Rectal smooth muscle tissue (tissue), 1 donor: Measurements from ENCODE around the gene MDP1.

Experiments
- H3K27ac ChIP-seq: one replicate; pipeline ENCODE4 v1.7.0; 2013; ENCODE audit warnings: low read depth, low read length, inconsistent platforms
- H3K27me3 ChIP-seq: one replicate; pipeline ENCODE4 v1.7.0; 2013; ENCODE audit warnings: low read length; ENCODE audit not compliant: control insufficient read depth, insufficient read depth
- H3K36me3 ChIP-seq: one replicate; pipeline ENCODE4 v1.7.0; 2013; ENCODE audit warnings: low read length; ENCODE audit not compliant: control insufficient read depth, insufficient read depth
- H3K4me1 ChIP-seq: one replicate; pipeline ENCODE4 v1.7.0; 2013; ENCODE audit warnings: low read length; ENCODE audit not compliant: control insufficient read depth, insufficient read depth
- H3K4me3 ChIP-seq: one replicate; pipeline ENCODE4 v1.7.0; 2013; ENCODE audit warnings: low read length
- H3K9ac ChIP-seq: one replicate; pipeline ENCODE4 v1.7.0; 2013; ENCODE audit warnings: low read length

MDP1 gene

DNA sequence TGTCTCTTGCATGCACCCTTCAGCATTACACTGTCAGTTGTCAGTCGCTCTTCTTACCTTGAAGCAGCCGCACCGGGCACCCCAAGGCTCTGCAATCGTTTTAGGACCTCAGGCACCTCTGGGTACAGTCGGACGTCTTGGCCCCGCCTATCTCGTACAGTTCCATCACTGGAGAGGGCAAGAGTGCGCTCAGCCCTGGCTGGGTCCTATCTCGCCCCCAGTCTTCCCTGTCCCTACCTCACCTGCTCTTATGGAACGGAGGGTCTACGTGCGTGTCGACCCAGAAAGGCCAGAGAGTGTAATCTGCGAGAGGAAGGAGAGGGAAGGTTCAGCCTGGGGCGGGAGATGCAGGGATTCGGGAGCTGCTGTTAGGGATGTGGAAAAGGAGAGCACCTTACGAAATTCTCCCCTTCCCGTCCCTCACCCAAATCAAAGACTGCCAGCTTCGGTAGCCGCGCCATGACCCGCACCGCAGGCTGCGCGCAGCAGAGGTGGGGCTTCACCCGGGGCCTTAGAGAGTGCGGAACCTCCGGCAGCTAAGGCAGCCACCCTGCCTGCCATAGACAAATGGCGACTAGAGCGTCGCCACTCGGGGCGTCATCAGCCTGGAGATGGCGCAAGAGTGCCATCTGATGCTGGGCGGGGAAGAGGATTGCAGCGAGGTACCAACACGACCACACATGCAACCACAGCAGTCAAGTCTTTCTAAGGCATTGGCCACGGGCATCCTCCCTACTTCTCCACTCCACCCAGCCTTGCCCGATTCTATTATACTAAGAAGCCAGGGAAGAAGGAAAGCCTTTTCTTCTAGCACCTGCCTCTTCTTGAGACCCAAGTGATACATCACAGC, at the start of gene MDP1:
Gene MDP1 (minus strand): TSS at position 572 of the 850 bp plus-strand sequence. CDS start 111 bp downstream, at position 461.
- H3K27ac ChIP-seq: peak within 1 kb of the TSS; percentile 84
- H3K4me3 ChIP-seq: peak within 1 kb of the TSS; percentile 80
- peak within 1 kb of the TSS; percentile 66 for H3K9ac ChIP-seq
- peaks cover 3% of the 10 kb centered on the region for H3K36me3 ChIP-seq
- no peaks in the 10 kb centered on the region for H3K27me3 ChIP-seq
- peaks cover 4% of the 10 kb centered on the region for H3K4me1 ChIP-seq

DNA sequence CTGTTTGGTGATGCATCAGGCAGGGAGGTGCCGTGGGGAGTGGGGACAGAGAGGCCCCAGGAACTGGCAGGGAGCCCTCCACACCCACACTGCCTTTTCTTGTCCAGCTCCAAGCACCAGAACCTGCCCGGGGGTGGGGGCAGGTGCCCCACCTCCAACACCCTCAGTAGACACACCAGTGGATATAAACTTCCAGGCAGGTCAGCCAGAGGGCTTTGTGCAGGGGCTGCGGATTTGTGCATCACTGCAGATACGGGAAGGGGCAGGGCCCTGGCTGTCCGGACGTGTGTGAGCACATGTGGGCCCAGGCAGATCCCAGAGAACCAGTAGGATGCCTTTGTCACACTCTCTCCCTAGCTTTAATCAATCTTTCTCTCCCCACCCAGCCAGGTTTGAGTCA, 48.4 kb upstream of the MDP1 start:
- Histone ChIP-seq H3K9ac (no peak overlapping the region), H3K4me3 (no peak overlapping the region), H3K27ac (no peak overlapping the region)

DNA sequence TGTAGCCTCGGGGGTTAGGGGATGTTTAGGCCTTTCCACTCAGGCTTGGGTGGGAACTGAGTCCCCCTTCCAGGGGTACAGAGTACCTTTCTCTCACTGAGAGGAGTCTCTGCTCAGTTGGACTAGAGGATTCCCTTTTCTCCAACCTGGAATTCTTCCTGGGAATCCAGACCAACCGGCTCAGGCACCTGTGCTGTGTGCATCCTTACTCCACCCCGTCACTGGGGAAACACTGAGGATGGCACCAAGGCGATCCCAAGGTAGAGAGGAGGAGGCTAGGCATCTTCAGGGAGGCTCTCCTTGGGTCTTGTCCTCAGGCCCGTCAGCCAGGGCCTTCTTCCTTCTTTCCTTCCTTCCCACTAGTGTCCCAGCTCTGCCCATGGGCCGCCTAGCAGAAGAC, 48.0 kb upstream of the MDP1 start:
- no peak overlapping the region for H3K4me3 ChIP-seq
- no peaks in the 10 kb centered on the region for H3K36me3 ChIP-seq
- H3K27ac ChIP-seq: no peak overlapping the region

More for the DNA sequence above, 48.4 kb upstream of the MDP1 start:
- Histone ChIP-seq H3K27me3 (no peaks in the 10 kb centered on the region), H3K4me1 (no peaks in the 10 kb centered on the region), H3K36me3 (no peaks in the 10 kb centered on the region)

DNA sequence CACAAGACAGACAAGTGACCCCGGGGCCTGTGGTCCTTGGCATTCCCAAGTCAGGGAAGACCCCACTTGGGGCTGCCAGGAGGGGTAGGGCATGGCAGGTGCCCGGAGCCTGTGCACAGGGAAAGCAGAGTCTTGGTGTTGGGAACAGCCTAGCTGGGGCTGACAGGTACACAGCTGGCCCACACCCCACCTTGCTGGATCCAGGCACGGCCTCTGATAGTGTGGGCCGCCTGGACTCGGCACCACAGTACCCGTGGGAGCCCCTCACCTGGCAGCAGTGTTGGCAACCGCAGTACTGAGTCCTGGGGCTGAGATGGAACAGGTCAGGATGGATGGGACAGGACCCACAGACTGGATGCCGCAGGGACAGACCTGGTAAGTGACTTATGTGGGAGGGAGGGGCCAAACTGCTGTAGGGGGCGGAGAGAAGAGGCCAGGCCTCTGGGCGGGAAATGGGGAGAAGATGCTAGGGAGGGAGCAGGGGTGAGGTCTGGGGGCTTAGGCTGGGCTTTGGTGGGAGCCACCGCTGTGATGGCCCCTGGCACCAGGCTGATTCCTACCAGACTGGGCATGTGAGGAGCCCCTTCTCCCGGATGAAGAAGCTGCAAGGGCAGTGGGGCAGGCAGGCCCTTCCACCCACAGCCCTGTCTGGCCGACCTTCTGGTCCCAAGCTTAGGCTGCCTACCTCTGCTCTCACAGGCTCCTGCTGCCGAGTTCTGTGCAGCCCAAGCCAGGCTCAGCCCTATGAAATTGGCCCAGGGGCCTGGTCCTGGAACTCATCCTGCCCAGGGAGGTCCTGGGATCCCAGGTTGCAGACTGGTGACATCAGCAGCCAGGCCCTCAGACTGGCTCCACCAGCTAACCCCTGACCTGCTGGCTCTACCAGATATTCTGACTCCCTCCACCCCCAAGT, 47.2 kb upstream of the MDP1 start, which contains the start of gene TGM1:
Gene TGM1 (minus strand): TSS at position 357 of the 913 bp plus-strand sequence. CDS start 825 bp downstream, outside the sequence.
- Histone ChIP-seq H3K36me3 (no peaks in the 10 kb centered on the region), H3K9ac (no peak within 1 kb of the TSS), H3K4me1 (no peaks in the 10 kb centered on the region), H3K27ac (no peak within 1 kb of the TSS), H3K4me3 (no peak within 1 kb of the TSS), H3K27me3 (no peaks in the 10 kb centered on the region)

More for the DNA sequence above, 48.0 kb upstream of the MDP1 start:
- H3K9ac ChIP-seq: no peak overlapping the region
- no peaks in the 10 kb centered on the region for H3K4me1 ChIP-seq
- no peaks in the 10 kb centered on the region for H3K27me3 ChIP-seq

DNA sequence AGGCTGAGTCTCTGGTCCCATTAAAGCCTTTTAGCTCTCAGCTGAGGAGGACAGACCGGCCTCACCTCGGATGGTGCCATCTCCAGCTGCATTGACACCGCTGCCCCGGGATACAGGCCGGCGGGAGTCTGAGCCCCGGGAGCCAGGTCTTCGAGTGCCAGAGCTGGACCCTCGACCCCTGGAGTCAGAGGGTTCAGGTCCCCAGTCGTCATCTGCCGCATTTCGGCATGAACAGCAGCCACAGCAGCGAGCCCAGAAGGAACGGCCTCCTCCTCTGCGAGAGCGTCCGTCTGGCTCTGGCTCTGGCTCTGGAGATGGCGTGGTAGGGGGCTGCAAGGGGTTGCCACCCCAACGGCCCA, 46.1 kb upstream of the MDP1 start:
- no peaks in the 10 kb centered on the region for H3K27me3 ChIP-seq
- no peaks in the 10 kb centered on the region for H3K36me3 ChIP-seq
- no peak overlapping the region for H3K9ac ChIP-seq
- no peaks in the 10 kb centered on the region for H3K4me1 ChIP-seq
- no peak overlapping the region for H3K4me3 ChIP-seq
- no peak overlapping the region for H3K27ac ChIP-seq

DNA sequence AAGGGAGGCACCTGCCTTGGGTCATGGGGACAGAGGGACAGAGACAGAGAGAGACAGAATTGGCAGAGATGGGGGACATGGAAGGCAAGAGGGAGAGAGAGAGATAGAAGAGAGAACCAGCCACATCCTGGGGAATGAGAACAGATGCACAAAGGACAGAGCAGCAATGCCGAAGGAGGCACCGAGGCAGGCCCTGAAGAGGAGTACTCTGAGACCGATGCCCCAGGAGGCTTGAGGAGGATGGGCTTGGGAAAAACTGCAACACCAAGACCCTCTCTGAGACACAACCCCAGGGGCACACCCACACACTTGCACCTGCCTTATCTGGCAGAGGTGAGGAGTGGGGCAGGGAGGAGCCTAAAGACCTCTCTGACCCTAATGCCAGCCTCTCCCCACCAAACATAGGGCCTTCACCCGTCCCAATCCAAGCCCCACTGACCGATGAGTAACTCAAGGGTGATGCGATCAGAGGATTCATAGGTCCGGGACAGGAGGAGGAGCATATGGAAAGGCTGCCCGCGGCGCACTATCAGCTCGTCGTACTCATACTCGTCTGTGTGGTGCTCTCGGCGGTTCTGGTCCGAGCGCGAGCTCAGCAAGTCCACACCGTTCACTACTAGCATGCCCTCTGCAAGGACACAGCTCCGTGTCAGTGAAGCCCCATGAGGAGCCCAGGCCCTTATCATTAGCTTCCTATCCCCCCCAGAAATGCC, 45.5 kb upstream of the MDP1 start:
- H3K4me1 ChIP-seq: no peaks in the 10 kb centered on the region
- no peaks in the 10 kb centered on the region for H3K36me3 ChIP-seq
- H3K4me3 ChIP-seq: no peak overlapping the region
- H3K27ac ChIP-seq: no peak overlapping the region
- H3K9ac ChIP-seq: no peak overlapping the region
- H3K27me3 ChIP-seq: no peaks in the 10 kb centered on the region

DNA sequence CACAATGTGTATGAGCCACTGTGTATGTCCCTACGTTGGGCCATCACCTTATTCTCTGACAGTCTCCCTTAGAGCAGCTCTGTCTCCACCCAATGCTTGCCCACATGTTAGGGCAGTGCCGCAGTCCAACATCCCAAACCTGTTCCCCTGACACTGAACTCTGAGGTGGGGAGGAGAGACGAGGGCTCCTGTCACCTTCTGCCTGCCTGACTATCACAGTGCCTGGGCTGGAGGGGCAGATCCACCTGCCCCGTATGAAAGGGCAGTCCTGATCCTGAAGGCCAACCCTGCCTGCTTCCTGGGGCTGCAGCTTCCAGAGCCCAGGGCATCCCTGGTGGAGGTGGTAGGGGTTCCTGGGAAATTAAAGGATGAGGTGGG, 44.9 kb upstream of the MDP1 start:
- Histone ChIP-seq H3K4me3 (no peak overlapping the region), H3K36me3 (no peaks in the 10 kb centered on the region), H3K27ac (no peak overlapping the region), H3K4me1 (no peaks in the 10 kb centered on the region), H3K27me3 (no peaks in the 10 kb centered on the region), H3K9ac (no peak overlapping the region)

DNA sequence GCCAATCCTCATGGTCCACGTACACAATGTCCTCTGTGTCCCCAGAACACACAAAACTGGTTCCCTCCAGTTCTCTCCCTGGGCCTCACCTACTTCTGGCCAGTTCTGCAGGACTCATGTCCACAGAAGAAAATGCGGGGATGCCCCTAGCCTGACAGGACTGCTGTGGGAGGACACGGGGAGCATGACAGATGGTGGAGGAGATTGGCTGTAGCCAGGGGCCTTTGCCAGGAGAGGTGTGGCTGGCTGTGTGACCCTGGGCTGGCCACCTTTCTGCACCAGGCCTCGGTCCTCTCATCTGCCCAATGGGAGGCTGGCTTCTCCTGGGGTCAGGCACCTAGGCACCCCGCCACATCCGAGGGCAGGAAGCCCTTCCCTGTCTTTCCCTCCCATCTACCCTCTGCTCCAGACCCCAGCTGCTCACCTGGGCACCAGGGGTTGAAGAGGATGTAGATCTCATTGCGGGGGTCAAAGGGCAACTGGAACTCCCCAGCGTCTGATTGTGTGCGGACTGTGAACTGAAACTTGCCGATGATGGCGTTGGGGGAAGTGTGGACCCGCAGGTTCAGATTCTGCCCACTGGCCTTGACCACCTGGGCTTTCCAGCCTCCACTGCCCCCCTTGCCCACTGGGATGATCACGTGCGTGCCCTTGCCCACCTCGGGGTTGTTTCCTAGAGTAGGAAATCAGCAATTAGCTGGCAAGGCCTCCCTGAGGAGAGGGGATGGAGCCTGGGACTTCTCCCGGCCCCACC, 44.3 kb upstream of the MDP1 start:
- Histone ChIP-seq H3K27me3 (no peaks in the 10 kb centered on the region), H3K9ac (no peak overlapping the region), H3K4me1 (no peaks in the 10 kb centered on the region), H3K36me3 (no peaks in the 10 kb centered on the region), H3K4me3 (no peak overlapping the region), H3K27ac (no peak overlapping the region)

DNA sequence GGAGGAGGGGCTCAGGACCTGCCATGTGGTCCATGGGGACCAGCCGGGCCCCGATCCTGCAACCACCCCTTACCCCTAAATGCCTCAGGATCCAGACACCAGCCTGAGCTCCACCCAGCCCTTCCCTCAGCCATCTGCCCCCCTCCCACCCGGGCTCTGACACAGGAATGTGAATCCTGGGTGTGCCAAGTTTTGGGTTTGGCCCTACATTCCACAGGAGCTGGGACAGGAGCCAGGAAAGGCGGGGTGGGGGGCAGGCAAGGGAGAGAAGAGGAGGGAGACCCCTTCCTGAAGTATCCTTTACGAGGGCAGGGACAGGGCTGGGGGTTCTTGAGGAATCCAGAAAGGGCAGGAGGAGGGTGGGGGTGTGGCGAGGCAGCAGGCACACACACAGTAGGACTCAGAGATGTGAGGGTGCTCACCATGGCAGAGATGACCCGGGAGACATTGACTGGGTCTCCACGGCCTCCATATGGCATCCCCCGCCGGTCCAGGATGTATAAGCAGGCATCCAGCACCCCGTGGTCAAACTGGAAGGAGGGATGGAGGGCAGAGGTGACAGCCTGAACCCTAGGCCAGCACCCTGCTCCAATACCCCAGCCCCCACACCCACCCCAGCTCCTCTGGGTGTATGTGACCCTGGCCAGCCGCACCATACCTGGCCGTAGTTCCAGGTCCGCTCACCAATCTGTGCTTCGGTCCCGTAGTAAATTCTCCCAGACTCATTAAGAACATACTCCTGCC, 43.6 kb upstream of the MDP1 start:
- Histone ChIP-seq H3K36me3 (no peaks in the 10 kb centered on the region), H3K4me3 (no peak overlapping the region), H3K27ac (no peak overlapping the region), H3K27me3 (no peaks in the 10 kb centered on the region), H3K9ac (no peak overlapping the region), H3K4me1 (no peaks in the 10 kb centered on the region)

DNA sequence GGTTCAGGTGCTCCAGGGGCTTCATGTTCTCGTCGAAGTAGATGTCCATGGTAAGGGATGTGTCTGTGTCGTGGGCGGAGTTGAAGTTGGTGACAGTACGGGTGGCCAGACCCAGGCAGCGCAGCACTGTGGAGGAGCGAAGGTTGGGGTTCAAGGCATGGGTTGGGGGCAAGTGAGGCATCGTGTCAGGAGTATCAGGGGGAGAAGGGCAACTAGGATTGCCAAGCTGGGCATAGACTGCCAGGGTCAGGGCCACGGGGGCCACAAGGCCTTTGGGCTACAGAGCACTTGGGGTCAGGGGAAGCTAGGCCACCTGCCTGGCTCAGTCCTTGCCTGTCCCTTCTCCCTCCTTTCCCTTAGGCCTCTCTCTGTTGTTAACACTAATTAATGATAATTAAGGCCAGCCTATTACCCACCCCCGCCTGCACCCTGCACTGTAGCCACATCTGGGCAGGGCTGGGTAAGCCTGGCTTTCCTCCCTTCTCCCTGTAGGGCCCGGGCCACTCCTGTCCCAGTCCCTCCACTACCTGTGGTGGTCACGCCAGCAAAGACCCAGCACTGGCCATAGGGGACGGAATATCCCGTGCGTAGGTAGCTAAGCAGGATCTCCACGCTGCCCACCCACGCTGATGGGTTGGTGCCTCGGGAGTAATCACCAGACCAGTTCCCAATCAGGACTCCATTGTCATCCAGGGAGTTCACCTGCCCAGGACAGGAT, 42.8 kb upstream of the MDP1 start:
- Histone ChIP-seq H3K9ac (no peak overlapping the region), H3K36me3 (no peaks in the 10 kb centered on the region), H3K4me3 (no peak overlapping the region), H3K27ac (no peak overlapping the region), H3K4me1 (no peaks in the 10 kb centered on the region), H3K27me3 (no peaks in the 10 kb centered on the region)

DNA sequence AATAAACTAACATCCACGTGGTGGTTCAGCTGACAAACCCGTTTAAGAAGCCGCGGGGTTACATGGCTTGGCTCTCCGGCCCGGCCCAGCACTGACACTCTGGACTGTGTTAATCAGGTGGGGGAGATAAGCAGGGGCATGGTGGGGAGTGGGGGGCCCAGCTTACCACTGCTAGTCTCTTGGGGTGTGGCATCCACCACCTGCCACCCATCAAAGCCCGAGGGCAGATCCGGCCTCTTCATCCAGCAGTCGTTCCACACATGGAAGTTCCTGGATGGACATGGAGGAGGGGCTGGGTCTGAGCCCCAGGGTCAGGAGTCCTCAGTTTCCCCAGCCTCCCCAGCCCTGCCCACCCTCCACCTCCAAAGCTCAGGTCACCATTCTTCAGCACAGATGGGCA, 42.3 kb upstream of the MDP1 start:
- no peak overlapping the region for H3K27ac ChIP-seq
- no peak overlapping the region for H3K4me3 ChIP-seq
- H3K9ac ChIP-seq: no peak overlapping the region
- no peaks in the 10 kb centered on the region for H3K27me3 ChIP-seq
- no peaks in the 10 kb centered on the region for H3K36me3 ChIP-seq
- no peaks in the 10 kb centered on the region for H3K4me1 ChIP-seq
